ENCODE results near the gene ZNF277. TPM values are rescaled to one million over a fixed set of nuclear protein-coding genes. Genes with fewer than 3 reads are reported as not detected.

Gene ZNF277
- total and polyA plus RNA-seq, 4 donors = 11.9 to 47.6 (median 24.9) TPM

DNA sequence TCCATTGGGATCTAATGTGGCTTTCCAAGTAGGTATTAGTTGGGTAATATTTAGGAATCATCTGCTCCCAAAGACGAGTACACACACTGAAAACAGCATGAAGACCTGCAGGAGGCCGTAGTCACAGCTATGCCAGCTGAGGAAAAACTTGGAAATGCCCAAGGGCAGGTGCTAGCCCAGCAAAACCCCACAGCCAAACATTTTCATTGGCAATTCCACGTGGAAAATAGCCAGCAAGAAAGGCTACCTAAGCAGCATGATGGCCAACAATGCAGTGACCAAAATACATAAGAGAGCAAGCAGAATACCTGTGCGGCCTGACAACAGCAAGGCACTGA lies 33.0 kb upstream of the ZNF277 start:
- peaks cover 0 to 2% (median 0%) of the 10 kb centered on the region in 4 donors for H3K36me3 ChIP-seq (ENCODE audit: control insufficient read depth in 4 of 4, insufficient read depth in 4 of 4, low read length in 4 of 4)
- no peak for ATAC-seq (ENCODE audit: insufficient read depth, low FRiP score)
- H3K9ac ChIP-seq (ENCODE audit: insufficient read depth in 1 of 2, low read length in 2 of 2) = no peak overlapping the region
- 75 to 87% methylated on average over 4 of the region's 4 CpGs for WGBS, 2 donors
- H3K9me3 ChIP-seq (ENCODE audit: control insufficient read depth in 4 of 4, insufficient read depth in 3 of 4, low read length in 3 of 4) = no peaks in the 10 kb centered on the region
- H3K27ac ChIP-seq (ENCODE audit: low read depth in 1 of 2, low read length in 1 of 2) = no peak overlapping the region
- TF ChIP-seq, protein P1, sequence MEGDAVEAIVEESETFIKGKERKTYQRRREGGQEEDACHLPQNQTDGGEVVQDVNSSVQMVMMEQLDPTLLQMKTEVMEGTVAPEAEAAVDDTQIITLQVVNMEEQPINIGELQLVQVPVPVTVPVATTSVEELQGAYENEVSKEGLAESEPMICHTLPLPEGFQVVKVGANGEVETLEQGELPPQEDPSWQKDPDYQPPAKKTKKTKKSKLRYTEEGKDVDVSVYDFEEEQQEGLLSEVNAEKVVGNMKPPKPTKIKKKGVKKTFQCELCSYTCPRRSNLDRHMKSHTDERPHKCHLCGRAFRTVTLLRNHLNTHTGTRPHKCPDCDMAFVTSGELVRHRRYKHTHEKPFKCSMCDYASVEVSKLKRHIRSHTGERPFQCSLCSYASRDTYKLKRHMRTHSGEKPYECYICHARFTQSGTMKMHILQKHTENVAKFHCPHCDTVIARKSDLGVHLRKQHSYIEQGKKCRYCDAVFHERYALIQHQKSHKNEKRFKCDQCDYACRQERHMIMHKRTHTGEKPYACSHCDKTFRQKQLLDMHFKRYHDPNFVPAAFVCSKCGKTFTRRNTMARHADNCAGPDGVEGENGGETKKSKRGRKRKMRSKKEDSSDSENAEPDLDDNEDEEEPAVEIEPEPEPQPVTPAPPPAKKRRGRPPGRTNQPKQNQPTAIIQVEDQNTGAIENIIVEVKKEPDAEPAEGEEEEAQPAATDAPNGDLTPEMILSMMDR (IDR thresholded peaks at IDR 0.05; ENCODE audit: control extremely low read depth, extremely low read depth) = no peak
- H3K27me3 ChIP-seq (ENCODE audit: control insufficient read depth in 3 of 3, insufficient read depth in 3 of 3, low read length in 2 of 3) = no peaks in the 10 kb centered on the region
- peaks cover 0 to 11% (median 8%) of the 10 kb centered on the region in 5 donors for H3K4me1 ChIP-seq (ENCODE audit: control insufficient read depth in 5 of 5, insufficient read depth in 5 of 5, low read length in 5 of 5)
- no peak overlapping the region for H3K4me3 ChIP-seq
- DNase-seq = no peak

DNA sequence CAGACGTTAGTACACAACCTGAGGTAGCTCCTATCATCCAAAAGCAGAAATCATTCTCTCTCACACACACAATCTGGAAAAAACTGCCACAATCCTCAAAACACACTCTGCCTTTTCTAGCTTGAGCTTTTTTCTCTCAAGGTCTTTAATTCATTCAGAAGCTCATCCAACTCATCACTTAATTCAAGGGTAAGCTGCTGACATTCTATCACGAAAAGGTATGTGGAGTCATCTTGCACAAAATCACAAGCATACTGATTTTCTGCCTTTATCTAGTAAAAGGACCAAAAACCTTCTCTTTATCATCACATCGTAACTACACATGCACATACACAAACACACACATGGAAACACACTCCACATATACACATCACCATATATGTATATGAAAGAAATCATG lies 32.3 kb upstream of the ZNF277 start:
- Histone ChIP-seq H3K36me3 (ENCODE audit: control insufficient read depth in 4 of 4, insufficient read depth in 4 of 4, low read length in 4 of 4) (peaks cover 0 to 2% (median 0%) of the 10 kb centered on the region in 4 donors), H3K9me3 (ENCODE audit: control insufficient read depth in 4 of 4, insufficient read depth in 3 of 4, low read length in 3 of 4) (no peaks in the 10 kb centered on the region), H3K27me3 (ENCODE audit: control insufficient read depth in 3 of 3, insufficient read depth in 3 of 3, low read length in 2 of 3) (no peaks in the 10 kb centered on the region), H3K4me3 (no peak overlapping the region), H3K9ac (ENCODE audit: insufficient read depth in 1 of 2, low read length in 2 of 2) (no peak overlapping the region), H3K27ac (ENCODE audit: low read depth in 1 of 2, low read length in 1 of 2) (no peak overlapping the region), H3K4me1 (ENCODE audit: control insufficient read depth in 5 of 5, insufficient read depth in 5 of 5, low read length in 5 of 5) (peaks cover 0 to 12% (median 8%) of the 10 kb centered on the region in 5 donors)
- TF ChIP-seq, protein P1 (IDR thresholded peaks at IDR 0.05; ENCODE audit: control extremely low read depth, extremely low read depth) = no peak
- ATAC-seq (ENCODE audit: insufficient read depth, low FRiP score) (no peak), DNase-seq (no peak)
- 92 to 95% methylated on average over 3 of the region's 3 CpGs for WGBS, 2 donors

DNA sequence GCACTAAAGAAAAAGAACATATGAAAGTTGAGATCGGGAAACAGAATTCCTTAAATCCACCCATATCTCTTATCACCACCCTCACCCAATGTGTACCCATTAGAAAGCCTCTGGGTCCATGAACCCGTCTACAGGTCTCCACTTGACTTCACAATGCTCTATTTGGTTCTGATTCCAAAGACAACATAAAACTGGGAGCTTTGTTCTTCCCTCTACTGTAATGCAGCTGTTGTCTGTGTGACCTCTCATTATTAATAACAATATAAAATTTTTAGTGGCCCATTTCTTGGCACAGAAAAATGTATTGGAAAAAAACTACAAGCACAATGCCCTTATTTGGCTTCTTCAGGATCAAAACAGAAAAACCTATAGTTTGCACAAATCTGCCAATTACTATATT lies 30.3 kb upstream of the ZNF277 start:
- Histone ChIP-seq H3K9ac (ENCODE audit: insufficient read depth in 1 of 2, low read length in 2 of 2) (no peak overlapping the region), H3K27me3 (ENCODE audit: control insufficient read depth in 3 of 3, insufficient read depth in 3 of 3, low read length in 2 of 3) (no peaks in the 10 kb centered on the region), H3K9me3 (ENCODE audit: control insufficient read depth in 4 of 4, insufficient read depth in 3 of 4, low read length in 3 of 4) (peaks cover 0 to 2% (median 0%) of the 10 kb centered on the region in 4 donors), H3K27ac (ENCODE audit: low read depth in 1 of 2, low read length in 1 of 2) (no peak overlapping the region), H3K36me3 (ENCODE audit: control insufficient read depth in 4 of 4, insufficient read depth in 4 of 4, low read length in 4 of 4) (no peaks in the 10 kb centered on the region), H3K4me1 (ENCODE audit: control insufficient read depth in 5 of 5, insufficient read depth in 5 of 5, low read length in 5 of 5) (peaks cover 4 to 12% (median 9%) of the 10 kb centered on the region in 5 donors), H3K4me3 (no peak overlapping the region)
- no peak for DNase-seq
- 81 to 91% methylated on average over 2 of the region's 2 CpGs for WGBS, 2 donors
- TF ChIP-seq, protein P1 (IDR thresholded peaks at IDR 0.05; ENCODE audit: control extremely low read depth, extremely low read depth) = no peak
- no peak for ATAC-seq (ENCODE audit: insufficient read depth, low FRiP score)

Measured in lung (tissue), 12 donors.